SK-N-SH treated with all-trans-retinoic acid at 6 μM for 48 hours (cell line): Measurements from ENCODE around the gene CAMKK2.
A peak's percentile ranks its signal among the peaks of the same experiment; 100 is the strongest.
"Not testable (repeated sequence)": the region's sequence is repeated elsewhere in the genome, so short reads cannot be mapped to it uniquely, and the experiment has no call there.

ENCODE experiments used
- ATAC-seq: fragments of 200-7000 bp; cut with Tn5 transposase; 3 replicates; pipeline ENCODE4 v1.9.1; 2020; ENCODE audit warnings: mild to moderate bottlenecking, moderate library complexity
- CSDC2 ChIP-seq: fragments of 250-450 bp; sonication (Bioruptor Pico); IDR thresholded peaks from 2 replicates; pipeline ENCODE4 v1.5.0; 2020; ENCODE audit warnings: mild to moderate bottlenecking, moderate library complexity
- ESRRG ChIP-seq: fragments of 250-450 bp; sonication (Bioruptor Pico); IDR thresholded peaks from 2 replicates; pipeline ENCODE4 v1.6.1; 2021; ENCODE audit warnings: mild to moderate bottlenecking
- GLIS3 ChIP-seq: fragments of 250-450 bp; sonication (Bioruptor Pico); IDR thresholded peaks from 2 replicates; pipeline ENCODE4 v1.5.0; 2020; ENCODE audit warnings: mild to moderate bottlenecking, moderate library complexity
- ISL1 ChIP-seq: fragments of 250-450 bp; sonication (Bioruptor Pico); IDR thresholded peaks from 2 replicates; pipeline ENCODE4 v2.1.2; 2022; ENCODE audit warnings: mild to moderate bottlenecking, moderate library complexity
- PPARA ChIP-seq: fragments of 250-450 bp; sonication (Bioruptor Pico); IDR thresholded peaks from 2 replicates; pipeline ENCODE4 v1.5.0; 2020; ENCODE audit warnings: mild to moderate bottlenecking, borderline replicate concordance
- SNAI2 ChIP-seq: fragments of 250-450 bp; sonication (Bioruptor Pico); IDR thresholded peaks from 2 replicates; pipeline ENCODE4 v1.5.0; 2020; ENCODE audit warnings: mild to moderate bottlenecking, moderate library complexity
- TCF4 ChIP-seq: fragments of 250-450 bp; sonication (Bioruptor Pico); IDR thresholded peaks from 2 replicates; pipeline ENCODE4 v1.8.0; 2021; ENCODE audit warnings: mild to moderate bottlenecking, moderate library complexity, borderline replicate concordance
- TOX ChIP-seq: fragments of 250-450 bp; sonication (Bioruptor Pico); IDR thresholded peaks from 2 replicates; pipeline ENCODE4 v1.8.0; 2021; ENCODE audit warnings: mild to moderate bottlenecking, moderate library complexity, borderline replicate concordance
- ZFP3 ChIP-seq: fragments of 250-450 bp; sonication (Bioruptor Pico); IDR thresholded peaks from 2 replicates; pipeline ENCODE4 v1.5.0; 2020; ENCODE audit warnings: mild to moderate bottlenecking, moderate library complexity
- ZFP30 ChIP-seq: fragments of 450-650 bp; formaldehyde crosslinking; IDR thresholded peaks from 2 replicates; pipeline ENCODE4 v1.5.0; 2022; ENCODE audit warnings: mild to moderate bottlenecking, moderate library complexity
- ZNF565 ChIP-seq: fragments of 450-650 bp; formaldehyde crosslinking; conservative IDR thresholded peaks from 2 replicates; pipeline ENCODE4 v1.5.0; 2020; ENCODE audit warnings: low read depth, mild to moderate bottlenecking, moderate library complexity
- ZNF70 ChIP-seq: fragments of 450-650 bp; formaldehyde crosslinking; IDR thresholded peaks from 2 replicates; pipeline ENCODE4 v1.5.0; 2020; ENCODE audit warnings: mild to moderate bottlenecking, moderate library complexity
- TF ChIP-seq, protein P1 (sequence below): fragments of 250-450 bp; sonication (Bioruptor Pico); IDR thresholded peaks from 2 replicates; pipeline ENCODE4 v1.8.0; 2020; ENCODE audit warnings: mild to moderate bottlenecking, moderate library complexity, borderline replicate concordance
- TF ChIP-seq, protein P2 (sequence below): fragments of 250-450 bp; sonication (Bioruptor Pico); IDR thresholded peaks from 2 replicates; pipeline ENCODE4 v1.5.0; 2020; ENCODE audit warnings: mild to moderate bottlenecking, moderate library complexity
- TF ChIP-seq, protein P3 (sequence below): fragments of 250-450 bp; sonication (Bioruptor Pico); IDR thresholded peaks from 2 replicates; pipeline ENCODE4 v1.5.1; 2021; ENCODE audit warnings: mild to moderate bottlenecking, moderate library complexity

CAMKK2 gene

DNA sequence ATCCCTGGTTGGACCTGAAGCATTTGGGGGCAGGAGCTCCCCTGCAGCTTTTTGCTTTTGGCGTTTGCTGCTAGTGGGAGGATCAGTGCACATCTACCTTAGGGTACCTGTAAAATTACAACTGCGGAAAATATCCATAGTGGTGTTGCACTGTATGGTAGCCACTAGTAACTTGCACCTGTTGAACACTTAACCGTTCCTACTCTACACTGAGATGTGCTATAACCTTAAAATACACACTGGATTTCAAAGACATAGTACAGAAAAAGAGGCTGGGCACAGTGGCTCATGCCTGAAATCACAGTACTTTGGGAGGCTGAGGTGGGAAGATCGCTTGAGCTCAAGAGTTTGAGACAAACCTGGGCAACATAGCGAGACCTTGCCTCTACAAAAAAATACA lies 83.6 kb downstream of the CAMKK2 start:
- ATAC-seq = no peak
- TF ChIP-seq, protein P1, sequence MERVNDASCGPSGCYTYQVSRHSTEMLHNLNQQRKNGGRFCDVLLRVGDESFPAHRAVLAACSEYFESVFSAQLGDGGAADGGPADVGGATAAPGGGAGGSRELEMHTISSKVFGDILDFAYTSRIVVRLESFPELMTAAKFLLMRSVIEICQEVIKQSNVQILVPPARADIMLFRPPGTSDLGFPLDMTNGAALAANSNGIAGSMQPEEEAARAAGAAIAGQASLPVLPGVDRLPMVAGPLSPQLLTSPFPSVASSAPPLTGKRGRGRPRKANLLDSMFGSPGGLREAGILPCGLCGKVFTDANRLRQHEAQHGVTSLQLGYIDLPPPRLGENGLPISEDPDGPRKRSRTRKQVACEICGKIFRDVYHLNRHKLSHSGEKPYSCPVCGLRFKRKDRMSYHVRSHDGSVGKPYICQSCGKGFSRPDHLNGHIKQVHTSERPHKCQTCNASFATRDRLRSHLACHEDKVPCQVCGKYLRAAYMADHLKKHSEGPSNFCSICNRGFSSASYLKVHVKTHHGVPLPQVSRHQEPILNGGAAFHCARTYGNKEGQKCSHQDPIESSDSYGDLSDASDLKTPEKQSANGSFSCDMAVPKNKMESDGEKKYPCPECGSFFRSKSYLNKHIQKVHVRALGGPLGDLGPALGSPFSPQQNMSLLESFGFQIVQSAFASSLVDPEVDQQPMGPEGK = no peak

DNA sequence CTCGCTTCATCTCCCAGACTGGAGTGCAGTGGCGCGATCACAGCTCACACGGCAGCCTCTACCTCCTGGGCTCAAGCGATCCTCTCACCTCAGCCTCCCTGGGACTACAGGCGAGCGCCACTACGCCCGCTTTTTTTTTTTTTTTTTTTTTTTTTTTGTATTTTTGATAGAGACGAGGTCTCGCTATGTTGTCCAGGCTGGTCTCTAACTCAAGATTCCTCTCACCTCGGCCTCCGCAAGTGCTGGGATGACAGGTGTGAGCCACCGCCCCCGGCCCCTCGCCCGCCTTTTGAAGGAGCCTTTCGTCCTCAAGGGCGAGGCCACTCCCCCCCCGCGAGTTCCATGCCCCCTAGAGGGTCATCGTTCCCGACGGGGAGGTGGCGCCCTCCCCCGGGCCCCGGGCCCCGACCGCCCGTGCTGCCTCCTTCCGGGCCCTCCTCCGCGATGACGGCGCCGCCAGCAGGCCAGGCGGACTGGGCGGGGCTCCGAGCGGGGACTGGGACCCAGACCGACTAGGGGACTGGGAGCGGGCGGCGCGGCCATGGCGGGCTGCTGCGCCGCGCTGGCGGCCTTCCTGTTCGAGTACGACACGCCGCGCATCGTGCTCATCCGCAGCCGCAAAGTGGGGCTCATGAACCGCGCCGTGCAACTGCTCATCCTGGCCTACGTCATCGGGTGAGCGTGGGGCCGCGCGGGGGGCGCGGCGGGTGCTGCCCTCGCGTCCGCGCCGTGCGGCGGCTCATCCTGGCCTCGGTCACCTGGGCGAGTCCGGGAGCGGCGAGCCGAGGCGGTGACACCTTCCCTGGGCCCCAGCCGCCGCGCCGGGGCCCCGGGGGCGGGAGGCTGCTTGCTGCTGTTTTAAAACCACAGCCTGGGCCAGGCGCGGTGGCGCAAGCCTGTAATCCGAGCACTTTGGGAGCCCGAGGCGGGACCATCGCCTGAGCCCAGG lies 86.6 kb downstream of the CAMKK2 start, which contains the start of gene P2RX4:
Gene P2RX4 (plus strand): TSS at position 506 of the 949 bp plus-strand sequence. CDS start 36 bp downstream, at position 542.
- no peak for TF ChIP-seq TOX (CRISPR knock-in tag)
- no peak for TF ChIP-seq SNAI2
- peak; percentile 91 for ATAC-seq

DNA sequence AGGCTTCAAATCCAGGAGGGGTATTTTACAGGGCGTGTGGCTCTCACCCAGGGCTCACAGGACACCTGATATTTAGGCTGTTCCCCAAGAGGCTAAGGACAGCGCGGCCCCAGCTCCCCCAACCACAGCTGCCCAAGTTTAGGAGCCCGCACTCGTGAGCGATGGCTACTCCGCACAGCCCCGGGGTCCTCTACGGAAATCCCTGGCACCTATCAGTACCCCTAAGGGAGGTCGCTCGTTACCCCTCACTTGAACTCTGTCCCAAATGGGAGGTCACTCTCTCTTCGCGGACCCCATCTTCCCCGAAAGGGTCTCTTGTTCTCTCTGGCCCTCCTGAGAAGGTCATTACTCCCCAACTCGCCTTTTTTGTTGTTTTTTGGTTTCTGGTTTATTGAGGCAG lies 87.3 kb downstream of the CAMKK2 start:
- no peak for ATAC-seq
- TF ChIP-seq ZFP30 (CRISPR knock-in tag) (no peak), ESRRG (CRISPR knock-in tag) (no peak), TOX (CRISPR knock-in tag) (no peak)
- TF ChIP-seq, protein P2, sequence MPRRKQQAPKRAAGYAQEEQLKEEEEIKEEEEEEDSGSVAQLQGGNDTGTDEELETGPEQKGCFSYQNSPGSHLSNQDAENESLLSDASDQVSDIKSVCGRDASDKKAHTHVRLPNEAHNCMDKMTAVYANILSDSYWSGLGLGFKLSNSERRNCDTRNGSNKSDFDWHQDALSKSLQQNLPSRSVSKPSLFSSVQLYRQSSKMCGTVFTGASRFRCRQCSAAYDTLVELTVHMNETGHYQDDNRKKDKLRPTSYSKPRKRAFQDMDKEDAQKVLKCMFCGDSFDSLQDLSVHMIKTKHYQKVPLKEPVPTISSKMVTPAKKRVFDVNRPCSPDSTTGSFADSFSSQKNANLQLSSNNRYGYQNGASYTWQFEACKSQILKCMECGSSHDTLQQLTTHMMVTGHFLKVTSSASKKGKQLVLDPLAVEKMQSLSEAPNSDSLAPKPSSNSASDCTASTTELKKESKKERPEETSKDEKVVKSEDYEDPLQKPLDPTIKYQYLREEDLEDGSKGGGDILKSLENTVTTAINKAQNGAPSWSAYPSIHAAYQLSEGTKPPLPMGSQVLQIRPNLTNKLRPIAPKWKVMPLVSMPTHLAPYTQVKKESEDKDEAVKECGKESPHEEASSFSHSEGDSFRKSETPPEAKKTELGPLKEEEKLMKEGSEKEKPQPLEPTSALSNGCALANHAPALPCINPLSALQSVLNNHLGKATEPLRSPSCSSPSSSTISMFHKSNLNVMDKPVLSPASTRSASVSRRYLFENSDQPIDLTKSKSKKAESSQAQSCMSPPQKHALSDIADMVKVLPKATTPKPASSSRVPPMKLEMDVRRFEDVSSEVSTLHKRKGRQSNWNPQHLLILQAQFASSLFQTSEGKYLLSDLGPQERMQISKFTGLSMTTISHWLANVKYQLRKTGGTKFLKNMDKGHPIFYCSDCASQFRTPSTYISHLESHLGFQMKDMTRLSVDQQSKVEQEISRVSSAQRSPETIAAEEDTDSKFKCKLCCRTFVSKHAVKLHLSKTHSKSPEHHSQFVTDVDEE (CRISPR knock-in tag) = no peak
- TF ChIP-seq, all 23 proteins: peak for 0

DNA sequence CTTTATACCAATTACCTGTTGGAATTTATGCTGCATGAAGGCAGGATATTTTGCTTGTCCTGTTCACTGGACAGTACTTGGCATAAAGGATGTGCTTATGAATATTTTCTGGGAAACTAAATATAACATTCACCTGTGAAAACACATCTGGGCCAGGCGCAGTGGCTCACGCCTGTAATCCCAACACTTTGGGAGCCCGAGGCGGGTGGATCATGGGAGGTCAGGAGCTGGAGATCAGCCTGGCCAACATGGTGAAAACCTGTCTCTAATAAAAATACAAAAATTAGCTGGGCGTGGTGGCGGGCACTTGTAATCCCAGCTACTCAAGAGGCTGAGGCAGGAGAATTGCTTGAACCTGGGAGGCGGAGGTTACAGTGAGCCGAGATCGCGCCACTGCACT lies 87.9 kb downstream of the CAMKK2 start:
- not testable (repeated sequence) for ATAC-seq

DNA sequence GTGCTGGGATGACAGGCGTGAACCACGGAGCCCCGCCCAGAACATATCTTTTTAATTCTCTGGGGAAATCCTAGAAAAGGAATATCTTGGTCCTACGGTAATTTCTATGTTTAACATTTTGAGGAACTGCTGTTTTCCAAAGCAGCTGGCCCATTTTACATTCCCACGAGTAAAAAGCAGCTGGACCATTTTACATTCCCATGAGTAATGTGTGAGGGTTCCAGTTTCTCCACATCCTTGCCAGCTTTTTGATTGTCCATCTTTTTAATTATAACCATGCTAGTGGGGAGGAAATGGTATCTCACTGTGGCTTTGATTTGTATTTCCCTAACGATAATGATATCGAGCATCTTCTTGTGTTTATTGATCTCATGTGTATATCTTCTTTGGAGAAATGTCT lies 91.0 kb downstream of the CAMKK2 start:
- ATAC-seq = no peak
- TF ChIP-seq PPARA (CRISPR knock-in tag) = no peak
- TF ChIP-seq ZNF70 (CRISPR knock-in tag) = no peak
- TF ChIP-seq ZFP3 (CRISPR knock-in tag) = no peak
- TF ChIP-seq TOX (CRISPR knock-in tag) = no peak
- no peak for TF ChIP-seq ISL1 (CRISPR knock-in tag)
- no peak for TF ChIP-seq ZNF565 (CRISPR knock-in tag)

DNA sequence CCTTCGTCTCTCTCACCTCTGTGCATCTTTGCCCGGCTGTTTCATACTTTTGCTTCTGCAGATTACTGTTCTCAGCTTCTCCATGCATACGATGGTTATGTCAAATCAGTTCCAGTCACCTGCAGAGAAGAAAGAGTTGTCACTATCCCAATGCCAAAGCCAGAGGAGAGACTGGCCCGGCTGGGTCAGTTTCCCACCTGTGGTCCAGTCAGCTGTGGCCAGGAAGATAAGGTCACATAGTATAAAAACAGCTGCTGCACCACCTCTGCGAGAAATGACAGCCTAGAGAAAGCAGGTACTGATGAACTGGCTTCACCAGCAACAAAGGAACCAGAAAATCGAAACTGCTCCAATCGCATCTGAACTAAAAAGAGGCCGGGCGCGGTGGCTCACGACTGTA lies 93.0 kb downstream of the CAMKK2 start:
- no peak for ATAC-seq
- TF ChIP-seq, protein P3, sequence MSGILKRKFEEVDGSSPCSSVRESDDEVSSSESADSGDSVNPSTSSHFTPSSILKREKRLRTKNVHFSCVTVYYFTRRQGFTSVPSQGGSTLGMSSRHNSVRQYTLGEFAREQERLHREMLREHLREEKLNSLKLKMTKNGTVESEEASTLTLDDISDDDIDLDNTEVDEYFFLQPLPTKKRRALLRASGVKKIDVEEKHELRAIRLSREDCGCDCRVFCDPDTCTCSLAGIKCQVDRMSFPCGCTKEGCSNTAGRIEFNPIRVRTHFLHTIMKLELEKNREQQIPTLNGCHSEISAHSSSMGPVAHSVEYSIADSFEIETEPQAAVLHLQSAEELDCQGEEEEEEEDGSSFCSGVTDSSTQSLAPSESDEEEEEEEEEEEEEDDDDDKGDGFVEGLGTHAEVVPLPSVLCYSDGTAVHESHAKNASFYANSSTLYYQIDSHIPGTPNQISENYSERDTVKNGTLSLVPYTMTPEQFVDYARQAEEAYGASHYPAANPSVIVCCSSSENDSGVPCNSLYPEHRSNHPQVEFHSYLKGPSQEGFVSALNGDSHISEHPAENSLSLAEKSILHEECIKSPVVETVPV = no peak
- TF ChIP-seq SNAI2 = no peak
- TF ChIP-seq PPARA (CRISPR knock-in tag) = no peak

DNA sequence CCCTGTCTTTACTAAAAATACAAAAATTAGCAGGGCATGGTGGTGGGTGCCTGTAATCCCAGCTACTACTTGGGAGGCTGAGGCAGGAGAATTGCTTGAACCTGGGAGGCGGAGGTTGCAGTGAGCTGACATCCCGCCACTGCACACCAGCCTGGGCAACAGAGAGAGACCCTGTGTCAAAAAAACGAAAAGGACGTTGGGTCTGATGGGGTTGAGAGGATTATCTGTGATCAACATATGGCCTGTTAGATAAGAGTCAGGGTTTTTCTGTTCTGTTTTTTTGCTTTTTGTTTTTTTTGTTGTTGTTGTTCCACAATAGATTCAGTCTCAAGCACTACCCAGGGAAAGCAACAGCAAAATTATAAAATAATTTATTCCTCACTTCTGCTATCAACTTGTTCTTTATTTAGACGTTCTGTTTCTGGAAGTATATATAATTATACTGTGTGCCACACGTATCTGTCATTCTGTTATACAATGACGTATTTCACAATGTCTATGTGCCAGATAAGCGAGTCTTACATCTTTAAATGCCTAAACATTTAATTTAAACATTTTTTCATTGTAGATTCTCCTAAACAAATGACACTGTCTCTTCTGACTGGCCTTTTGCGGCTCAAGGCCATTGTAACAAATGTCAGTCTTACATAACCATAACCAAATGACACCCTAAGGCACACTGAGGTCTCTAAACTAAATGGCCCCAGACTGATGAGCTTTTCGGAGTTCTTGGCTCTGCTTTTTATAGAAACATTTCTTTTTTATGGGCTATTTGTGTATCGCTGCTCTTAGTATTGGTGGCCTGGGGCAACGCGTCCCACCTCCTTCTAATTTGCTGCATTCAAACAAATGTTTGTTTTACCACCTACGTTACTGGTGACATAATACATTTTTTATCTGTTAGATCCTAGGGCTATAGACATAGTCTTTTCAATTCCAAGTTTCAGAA lies 93.8 kb downstream of the CAMKK2 start:
- ATAC-seq = no peak; the same call in 2 of the 3 replicates
- TF ChIP-seq GLIS3 (CRISPR knock-in tag) = no peak
- TF ChIP-seq CSDC2 (CRISPR knock-in tag) = no peak
- peak; percentile 61; the same call in 1 of the 2 replicates for TF ChIP-seq TCF4 (CRISPR knock-in tag)

DNA sequence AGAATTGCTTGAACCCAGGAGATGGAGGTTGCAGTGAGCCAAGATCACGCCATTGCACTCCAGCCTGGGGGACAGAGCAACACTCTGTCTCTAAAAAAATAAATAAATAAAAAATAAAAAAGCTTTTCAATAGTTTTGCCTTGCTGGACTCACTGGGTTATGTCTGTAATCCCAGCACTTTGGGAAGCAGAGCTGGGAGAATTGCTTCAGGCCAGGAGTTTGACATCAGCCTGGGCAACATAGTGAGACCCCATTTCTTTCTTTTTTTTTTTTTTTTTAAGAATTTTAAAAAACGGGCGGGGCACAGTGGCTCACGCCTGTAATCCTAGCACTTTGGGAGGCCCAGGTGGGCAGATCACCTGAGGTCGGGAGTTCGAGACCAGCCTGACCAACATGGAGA lies 95.4 kb downstream of the CAMKK2 start:
- not testable (repeated sequence) for ATAC-seq
